Spleen (tissue), 11 donors: ENCODE data around the gene ARHGEF28. TPM values are rescaled to one million over a fixed set of nuclear protein-coding genes. Genes with fewer than 3 reads are reported as not detected.

Experiments
- DNase-seq: peaks from one replicate; pipeline ENCODE4 v3.0.0-alpha.2; 2020
- H3K27ac ChIP-seq, 8 donors: fragments of 200-600 bp; sonication (generic) in 7 of 8; 1 replicate in 4 of 8; 2 replicates in 4 of 8; pipeline versions ENCODE4 v1.5.0 to v1.8.0; 2016 to 2021; ENCODE audit warnings: inconsistent platforms in 4 of 8, mild to moderate bottlenecking in 4 of 8, moderate library complexity in 1 of 8
- H3K27me3 ChIP-seq, 7 donors: fragments of 200-600 bp; sonication (generic) in 6 of 7; replicated peaks in 1 of 7; 1 replicate in 4 of 7; 2 replicates in 3 of 7; pipeline versions ENCODE4 v1.5.0 to v1.8.0; 2016 to 2021; ENCODE audit warnings: inconsistent platforms in 3 of 7, mild to moderate bottlenecking in 1 of 7
- H3K36me3 ChIP-seq, 6 donors: fragments of 200-600 bp; sonication (generic) in 5 of 6; 1 replicate in 4 of 6; 2 replicates in 2 of 6; pipeline versions ENCODE4 v1.5.0 to v1.8.0; 2016 to 2021; ENCODE audit warnings: inconsistent platforms in 2 of 6
- H3K4me1 ChIP-seq, 6 donors: fragments of 200-600 bp; sonication (generic) in 5 of 6; 1 replicate in 3 of 6; 2 replicates in 3 of 6; pipeline versions ENCODE4 v1.5.0 to v1.8.0; 2016 to 2021; ENCODE audit warnings: inconsistent platforms in 3 of 6
- H3K4me3 ChIP-seq, 8 donors: fragments of 200-600 bp; sonication (generic) in 7 of 8; 1 replicate in 4 of 8; 2 replicates in 4 of 8; pipeline versions ENCODE4 v1.5.0 to v1.8.0; 2016 to 2021; ENCODE audit warnings: inconsistent platforms in 4 of 8, mild to moderate bottlenecking in 4 of 8, moderate library complexity in 2 of 8
- H3K9me3 ChIP-seq, 8 donors: fragments of 200-600 bp; sonication (generic) in 7 of 8; 1 replicate in 4 of 8; 2 replicates in 4 of 8; pipeline versions ENCODE4 v1.5.0 to v1.8.0; 2016 to 2021; ENCODE audit warnings: inconsistent platforms in 4 of 8
- POLR2A ChIP-seq, 3 donors: fragments of 450-650 bp; IDR thresholded peaks; one replicate each; pipeline ENCODE4 v1.5.1; 2017; ENCODE audit warnings: antibody characterized with exemption in 3 of 3, mild to moderate bottlenecking in 1 of 3
- POLR2AphosphoS5 ChIP-seq, 3 donors: sonication (generic); formaldehyde crosslinking; IDR thresholded peaks; one replicate each; pipeline ENCODE4 v1.5.1; 2017; ENCODE audit warnings: antibody characterized with exemption in 3 of 3
- WGBS, 5 donors: extraction: QIAGEN DNeasy Blood & Tissue Kit in 3 of 5; methylation state at CpG; one replicate each; pipeline versions ENCODE4 v1.1.5 to v1.1.7; 2013 to 2018; 5-methylcytosine and 5-hydroxymethylcytosine counted together
- intact Hi-C: fragments of 100-400 bp; cut with DNase I; formaldehyde crosslinking; loops from one replicate; pipeline ENCODE4 v1.15.0; 2023; ENCODE audit warnings: low total_unique reads
- polyA plus RNA-seq, 3 donors: library from polyadenylated mRNA; stranded (reverse); fragments of 200-250 nt; gene quantifications; one replicate each; pipeline ENCODE4 v1.2.1, GENCODE V29; 2013
- total RNA-seq, 7 donors: library from RNA; depleted of rRNA in 3 of 7; stranded (reverse); fragments of >200 nt in 3 of 7; fragmentation: NEBNext Ultra II Directional in 4 of 7; extraction: Animal tissue kit (Norgen Biotek cat#: 25700) in 4 of 7; gene quantifications; one replicate each; pipeline versions ENCODE4 v1.1.0 to v1.2.1, GENCODE V29; 2016 to 2021
- TF ChIP-seq, protein P1 (sequence below), 11 experiments: fragments of 200-600 bp in 7 of 11; fragments of 450-650 bp in 4 of 11; sonication (generic) in 4 of 11; IDR thresholded peaks in 8 of 11; conservative IDR thresholded peaks in 3 of 11; 1 replicate in 7 of 11; 2 replicates in 4 of 11; pipeline versions ENCODE4 v1.4.0 to v1.8.0; 2016 to 2021; ENCODE audit warnings: antibody characterized with exemption in 11 of 11, inconsistent platforms in 4 of 11, mild to moderate bottlenecking in 1 of 11
- donor health status: healthy with polysubstance abuse.
- donor health status: DM: no; HTN: no; CAD: no; lungs with moderate emphysema.
- donor health status: DM: no; HTN: no; CAD: no.
- donor health status: Bipolar disorder and iron deficiency.
- donor health status: healthy.
- donor health status: DM: no; HTN: no; CAD: no.
- donor health status: DM: yes; HTN: yes; CAD: no.

Gene ARHGEF28
- total and polyA plus RNA-seq, 10 donors, result 0.53 to 17.5 (median 8.8) TPM

DNA sequence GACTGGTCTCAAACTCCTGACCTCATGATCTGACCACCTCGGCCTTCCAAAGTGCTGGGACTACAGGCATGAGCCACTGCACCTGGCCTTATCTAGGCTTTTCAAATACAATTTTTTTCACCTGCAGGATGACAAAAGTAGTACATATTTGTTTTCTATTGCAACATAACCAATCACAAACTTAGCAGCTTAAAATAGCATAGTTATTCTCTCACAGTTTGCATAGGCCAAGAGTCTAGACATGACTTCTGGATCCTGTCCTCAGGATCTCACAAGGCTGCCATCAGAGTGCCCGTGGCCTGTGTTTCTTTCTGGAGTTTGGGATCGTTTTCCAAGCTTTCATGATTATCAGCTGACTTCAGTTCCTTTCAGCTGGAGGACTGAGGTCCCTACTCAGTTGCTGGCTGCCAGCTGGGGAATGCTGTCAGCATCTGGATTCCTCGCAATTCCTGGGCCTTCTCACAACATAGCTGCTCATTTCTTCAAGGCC, 348.9 kb downstream of the ARHGEF28 start:
- DNase-seq, result no peak
- 70 to 85% (median 80%) methylated on average over 4 of the region's 4 CpGs for WGBS, 5 donors
- TF ChIP-seq POLR2AphosphoS5 (IDR thresholded peaks at IDR 0.05) (no peak), POLR2A (IDR thresholded peaks at IDR 0.05) (no peak)
- TF ChIP-seq, protein P1, sequence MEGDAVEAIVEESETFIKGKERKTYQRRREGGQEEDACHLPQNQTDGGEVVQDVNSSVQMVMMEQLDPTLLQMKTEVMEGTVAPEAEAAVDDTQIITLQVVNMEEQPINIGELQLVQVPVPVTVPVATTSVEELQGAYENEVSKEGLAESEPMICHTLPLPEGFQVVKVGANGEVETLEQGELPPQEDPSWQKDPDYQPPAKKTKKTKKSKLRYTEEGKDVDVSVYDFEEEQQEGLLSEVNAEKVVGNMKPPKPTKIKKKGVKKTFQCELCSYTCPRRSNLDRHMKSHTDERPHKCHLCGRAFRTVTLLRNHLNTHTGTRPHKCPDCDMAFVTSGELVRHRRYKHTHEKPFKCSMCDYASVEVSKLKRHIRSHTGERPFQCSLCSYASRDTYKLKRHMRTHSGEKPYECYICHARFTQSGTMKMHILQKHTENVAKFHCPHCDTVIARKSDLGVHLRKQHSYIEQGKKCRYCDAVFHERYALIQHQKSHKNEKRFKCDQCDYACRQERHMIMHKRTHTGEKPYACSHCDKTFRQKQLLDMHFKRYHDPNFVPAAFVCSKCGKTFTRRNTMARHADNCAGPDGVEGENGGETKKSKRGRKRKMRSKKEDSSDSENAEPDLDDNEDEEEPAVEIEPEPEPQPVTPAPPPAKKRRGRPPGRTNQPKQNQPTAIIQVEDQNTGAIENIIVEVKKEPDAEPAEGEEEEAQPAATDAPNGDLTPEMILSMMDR (IDR thresholded peaks at IDR 0.05 in 8 of 11, conservative IDR thresholded peaks at IDR 0.05 in 3 of 11), result no peak
- Histone ChIP-seq H3K4me1 (no peaks in the 10 kb centered on the region), H3K9me3 (no peaks in the 10 kb centered on the region), H3K27ac (no peak overlapping the region), H3K27me3 (no peaks in the 10 kb centered on the region), H3K36me3 (no peaks in the 10 kb centered on the region), H3K4me3 (no peak overlapping the region)
- intact Hi-C loops, result no loop called here

DNA sequence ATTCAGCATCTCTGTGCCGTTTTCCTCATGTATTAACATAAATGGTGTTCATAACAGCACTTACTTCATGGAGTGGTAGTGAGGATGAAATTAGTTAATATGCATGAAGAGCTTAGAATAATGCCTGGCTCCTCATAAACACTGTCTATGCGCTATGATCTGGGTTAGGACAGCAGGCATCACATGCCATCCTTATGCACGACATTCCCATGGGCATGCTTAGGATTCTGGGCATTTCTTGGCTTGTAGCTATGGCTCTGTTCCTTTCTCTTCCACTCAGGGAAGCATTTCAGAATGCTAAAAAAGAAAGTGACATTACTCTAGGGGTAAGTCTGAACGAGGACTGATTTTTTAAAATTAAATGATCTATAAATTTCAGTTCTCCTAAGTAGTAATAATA, 349.8 kb downstream of the ARHGEF28 start:
- intact Hi-C loops, result no loop called here
- no peak overlapping the region for H3K4me3 ChIP-seq
- WGBS, 5 donors, result 84 to 90% (median 85%) methylated on average over 4 of the region's 4 CpGs
- H3K27ac ChIP-seq, result no peak overlapping the region
- no peaks in the 10 kb centered on the region for H3K27me3 ChIP-seq
- H3K36me3 ChIP-seq, result no peaks in the 10 kb centered on the region
- no peaks in the 10 kb centered on the region for H3K4me1 ChIP-seq
- H3K9me3 ChIP-seq, result no peaks in the 10 kb centered on the region
- TF ChIP-seq, protein P1 (IDR thresholded peaks at IDR 0.05 in 8 of 11, conservative IDR thresholded peaks at IDR 0.05 in 3 of 11), result no peak
- TF ChIP-seq POLR2AphosphoS5 (IDR thresholded peaks at IDR 0.05), result no peak
- TF ChIP-seq POLR2A (IDR thresholded peaks at IDR 0.05), result no peak
- no peak for DNase-seq

DNA sequence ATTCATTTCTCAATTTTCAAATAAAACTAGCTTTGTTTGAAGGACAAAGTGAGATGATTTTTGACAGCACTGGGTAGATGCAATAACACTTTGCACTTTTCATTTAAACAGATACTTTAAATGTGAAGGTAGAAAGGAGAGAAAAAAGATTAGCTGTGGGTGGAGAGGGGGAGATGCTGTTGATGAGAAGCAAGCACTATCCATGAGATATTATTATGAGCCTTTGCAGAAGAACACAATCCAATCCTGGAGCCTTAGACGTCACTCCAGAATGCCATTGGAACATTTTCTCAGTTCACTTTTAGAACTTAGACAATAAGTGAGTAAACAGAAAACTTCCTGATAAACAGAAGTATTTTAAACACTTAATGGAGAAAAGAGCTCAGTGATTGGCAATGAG, 351.1 kb downstream of the ARHGEF28 start:
- Histone ChIP-seq H3K36me3 (no peaks in the 10 kb centered on the region), H3K27me3 (peaks cover 0 to 5% (median 0%) of the 10 kb centered on the region in 7 donors), H3K4me3 (no peak overlapping the region), H3K9me3 (no peaks in the 10 kb centered on the region), H3K27ac (no peak overlapping the region), H3K4me1 (no peaks in the 10 kb centered on the region)
- DNase-seq, result no peak
- 82 to 91% (median 86%) methylated on average over 1 of the region's 1 CpG for whole genome bisulfite sequencing, 5 donors
- intact Hi-C loops, result no loop called here
- TF ChIP-seq POLR2A (IDR thresholded peaks at IDR 0.05) (no peak), POLR2AphosphoS5 (IDR thresholded peaks at IDR 0.05) (no peak)
- TF ChIP-seq, protein P1 (IDR thresholded peaks at IDR 0.05 in 8 of 11, conservative IDR thresholded peaks at IDR 0.05 in 3 of 11), result no peak

DNA sequence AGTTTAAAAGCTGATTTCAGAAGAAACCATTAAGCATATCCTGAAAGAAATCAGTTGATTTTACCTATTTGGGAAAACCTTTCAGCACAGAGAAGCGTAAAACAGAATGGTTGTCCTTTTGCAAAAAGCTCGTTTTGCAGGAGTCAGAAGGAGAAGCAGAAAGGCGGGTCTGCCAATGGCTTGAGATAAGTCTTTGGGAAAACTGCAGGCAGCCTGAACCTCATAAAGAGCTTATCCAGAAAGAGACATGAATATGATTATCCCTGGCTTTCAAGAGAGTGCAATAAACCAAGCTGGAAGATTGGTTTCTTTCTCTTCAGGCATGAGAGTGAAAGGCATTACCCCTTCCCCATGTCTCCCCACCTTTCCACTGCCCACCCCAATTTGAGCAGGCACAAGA, 353.3 kb downstream of the ARHGEF28 start:
- TF ChIP-seq POLR2A (IDR thresholded peaks at IDR 0.05) (no peak), POLR2AphosphoS5 (IDR thresholded peaks at IDR 0.05) (no peak)
- TF ChIP-seq, protein P1 (IDR thresholded peaks at IDR 0.05 in 8 of 11, conservative IDR thresholded peaks at IDR 0.05 in 3 of 11), result no peak
- Histone ChIP-seq H3K4me3 (no peak overlapping the region), H3K4me1 (no peaks in the 10 kb centered on the region), H3K27me3 (peaks cover 0 to 5% (median 0%) of the 10 kb centered on the region in 7 donors), H3K27ac (no peak overlapping the region), H3K9me3 (no peaks in the 10 kb centered on the region), H3K36me3 (no peaks in the 10 kb centered on the region)
- 88 to 95% (median 95%) methylated on average over 3 of the region's 3 CpGs for WGBS, 5 donors
- intact Hi-C loops, result no loop called here
- no peak for DNase-seq
